ENCODE measurements around the gene ACOT2.
"Not testable (repeated sequence)": the region's sequence is repeated elsewhere in the genome, so short reads cannot be mapped to it uniquely, and the experiment has no call there.

ACOT2 gene

DNA sequence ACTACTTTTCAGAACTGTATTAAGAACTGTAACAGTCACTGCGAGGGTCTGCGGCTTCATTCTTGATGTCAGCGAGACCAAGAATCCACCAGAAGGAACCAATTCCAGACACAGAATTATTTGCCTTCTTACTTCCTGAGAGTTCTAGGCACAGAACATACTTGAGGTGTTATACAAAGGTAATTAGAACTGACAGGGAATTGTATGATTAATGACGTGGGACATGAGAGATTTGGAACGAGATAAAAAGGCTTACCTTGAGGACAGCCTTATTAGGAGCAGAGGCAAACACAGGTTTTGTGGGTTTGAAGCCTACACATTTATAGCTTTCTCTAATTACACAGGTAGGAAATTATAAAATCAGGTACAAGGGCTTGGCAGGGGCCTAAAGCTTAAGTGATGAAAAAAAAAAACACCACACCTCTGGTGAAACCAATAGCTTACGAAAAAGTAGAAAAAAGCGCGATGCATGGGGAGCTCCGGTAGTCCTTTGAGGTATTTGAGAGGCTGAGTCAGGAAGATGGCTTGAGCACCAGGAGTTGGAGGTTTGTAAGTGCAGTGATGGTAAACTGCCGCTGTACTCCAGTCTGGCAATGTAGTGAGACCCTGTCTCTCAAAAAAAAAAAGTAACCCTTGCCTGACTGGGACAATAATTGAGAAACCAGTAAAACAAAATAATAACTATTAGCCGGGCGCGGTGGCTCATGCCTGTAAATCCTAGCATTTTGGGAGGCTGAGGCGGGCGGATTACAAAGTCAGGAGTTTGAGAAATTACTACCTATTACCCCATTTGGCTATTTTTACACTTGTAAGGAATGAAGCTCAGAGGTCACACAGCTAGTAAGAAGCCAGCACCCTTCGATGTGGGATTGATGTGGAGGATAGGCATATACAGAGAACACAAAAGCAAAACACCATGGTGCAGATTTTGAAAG lies 795 bp upstream of the ACOT2 start:
- no peak for DNase-seq

DNA sequence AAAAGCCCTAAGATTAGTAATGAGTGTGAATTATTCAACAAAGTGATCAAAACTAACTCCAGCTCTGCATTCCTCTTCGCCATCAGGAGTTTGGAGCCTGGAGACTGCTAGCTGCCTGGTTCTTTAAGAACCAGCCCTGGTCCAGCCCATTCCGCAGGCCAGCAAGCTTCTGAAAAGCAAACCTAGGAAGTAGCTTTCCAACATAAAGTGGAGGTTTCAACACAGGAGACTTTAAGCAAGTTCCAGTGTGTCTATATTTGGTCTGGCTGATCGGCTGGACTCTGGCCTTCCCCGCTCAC lies 178 bp upstream of the ACOT2 start:
- not testable (repeated sequence) for DNase-seq

DNA sequence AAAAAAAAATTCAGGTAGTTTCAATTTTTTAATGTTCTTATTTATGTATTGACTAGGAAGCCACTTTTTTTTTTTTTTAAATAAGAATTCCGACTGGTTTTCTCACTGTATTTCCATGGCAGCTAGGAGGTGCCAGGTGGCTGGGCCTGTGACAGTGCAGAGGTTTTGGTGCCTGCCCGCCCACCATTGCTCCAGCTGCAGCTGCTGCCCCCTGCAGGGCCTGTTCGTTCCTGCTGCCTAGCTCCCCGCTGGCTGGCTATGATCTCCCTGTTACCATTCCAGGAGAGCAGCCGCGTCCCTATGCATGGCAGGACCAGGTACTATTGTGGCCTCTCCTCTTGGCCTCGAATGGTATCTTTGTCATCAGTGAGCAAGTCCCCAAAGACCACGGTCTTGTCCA lies 1.9 kb downstream of the ACOT2 start:
- peak; percentile 58 for DNase-seq

DNA sequence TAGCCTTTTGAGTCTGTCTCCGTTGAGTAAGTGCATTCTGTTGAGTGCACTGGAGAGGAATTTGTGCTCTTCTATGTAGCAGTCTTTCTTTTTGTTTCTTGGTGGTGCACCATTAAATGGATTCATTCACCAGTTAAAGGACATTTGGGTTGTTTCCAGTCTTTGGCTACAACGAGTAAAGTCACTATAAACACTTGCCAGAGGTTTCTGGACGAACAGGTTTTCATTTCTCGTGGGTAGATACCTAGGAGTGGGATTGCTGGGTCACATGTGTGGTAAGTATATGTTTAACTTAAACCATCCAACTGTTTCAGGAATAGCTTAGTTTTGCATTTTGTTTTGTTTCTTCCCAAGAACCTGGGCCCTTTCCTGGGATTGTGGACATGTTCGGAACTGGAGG lies 4.0 kb downstream of the ACOT2 start:
- not testable (repeated sequence) for DNase-seq

DNA sequence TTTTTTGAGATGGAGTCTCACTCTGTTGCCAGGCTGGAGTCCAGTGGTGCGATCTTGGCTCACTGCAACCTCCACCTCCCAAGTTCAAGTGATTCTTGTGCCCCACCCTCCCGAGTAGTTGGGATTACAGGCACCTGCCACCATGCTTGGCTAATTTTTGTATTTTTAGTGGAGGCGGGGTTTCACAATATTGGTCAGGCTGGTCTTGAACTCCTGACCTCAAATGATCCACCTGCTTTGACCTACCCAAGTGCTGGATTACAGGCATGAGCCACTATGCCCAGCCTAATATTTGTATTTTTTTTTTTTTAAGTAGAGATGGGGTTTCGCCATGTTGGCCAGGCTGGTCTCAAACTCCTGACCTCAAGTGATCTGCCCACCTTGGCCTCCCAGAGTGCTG lies 4.7 kb downstream of the ACOT2 start:
- not testable (repeated sequence) for DNase-seq

DNA sequence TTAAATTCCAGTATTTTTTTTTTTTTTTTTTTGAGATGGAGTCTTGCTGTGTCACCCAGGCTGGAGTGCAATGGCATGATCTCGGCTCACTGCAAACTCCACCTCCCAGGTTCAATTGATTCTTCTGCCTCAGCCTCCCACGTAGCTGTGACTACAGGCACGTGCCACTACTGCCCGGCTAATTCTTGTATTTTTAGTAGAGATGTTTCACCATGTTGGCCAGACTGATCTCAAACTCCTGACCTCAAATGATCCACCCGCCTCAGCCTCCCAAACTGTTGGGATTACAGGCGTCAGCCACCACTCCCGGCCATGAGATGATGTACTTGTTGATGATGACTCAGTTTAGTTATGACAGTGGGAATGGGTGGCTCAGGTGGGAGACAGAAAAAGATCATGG lies 5.2 kb downstream of the ACOT2 start:
- not testable (repeated sequence) for DNase-seq

DNA sequence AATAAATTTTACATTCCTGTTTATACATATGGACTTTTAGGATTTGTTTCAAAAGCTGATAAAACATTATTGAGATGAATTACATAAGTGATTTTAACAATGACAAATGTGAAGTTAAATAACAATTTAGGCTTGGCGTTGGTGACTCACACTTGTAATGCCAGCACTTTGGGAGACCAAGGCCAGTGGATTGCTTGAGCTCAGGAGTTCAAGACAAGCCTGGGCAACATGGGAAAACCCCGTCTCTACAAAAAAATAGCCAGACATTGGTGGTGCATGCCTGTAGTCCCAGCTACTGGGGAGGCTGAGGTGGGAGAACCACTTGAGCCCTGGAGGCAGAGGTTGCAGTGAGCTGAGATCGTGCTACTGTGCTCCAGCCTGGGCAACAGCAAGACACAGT lies 7.4 kb downstream of the ACOT2 start:
- no peak for DNase-seq

DNA sequence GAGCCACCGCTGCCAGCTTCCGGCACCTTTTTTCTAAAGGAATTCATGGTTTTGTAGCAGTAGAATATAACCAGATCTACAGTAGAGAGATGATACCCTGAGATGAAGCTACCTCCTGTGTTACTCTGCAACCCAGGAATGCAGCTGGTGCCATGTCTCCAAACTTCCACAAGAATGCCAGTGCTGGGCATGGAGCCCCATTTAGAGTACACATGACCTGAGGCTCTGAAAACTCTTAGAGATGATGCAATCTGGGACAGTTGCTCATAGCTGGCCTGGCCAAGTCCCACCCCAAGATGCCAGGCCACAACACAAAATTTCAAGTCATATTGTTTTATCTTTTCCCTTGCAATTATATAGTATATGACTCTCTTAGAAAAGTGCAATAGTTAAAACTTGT lies 8.2 kb downstream of the ACOT2 start:
- not testable (repeated sequence) for DNase-seq

DNA sequence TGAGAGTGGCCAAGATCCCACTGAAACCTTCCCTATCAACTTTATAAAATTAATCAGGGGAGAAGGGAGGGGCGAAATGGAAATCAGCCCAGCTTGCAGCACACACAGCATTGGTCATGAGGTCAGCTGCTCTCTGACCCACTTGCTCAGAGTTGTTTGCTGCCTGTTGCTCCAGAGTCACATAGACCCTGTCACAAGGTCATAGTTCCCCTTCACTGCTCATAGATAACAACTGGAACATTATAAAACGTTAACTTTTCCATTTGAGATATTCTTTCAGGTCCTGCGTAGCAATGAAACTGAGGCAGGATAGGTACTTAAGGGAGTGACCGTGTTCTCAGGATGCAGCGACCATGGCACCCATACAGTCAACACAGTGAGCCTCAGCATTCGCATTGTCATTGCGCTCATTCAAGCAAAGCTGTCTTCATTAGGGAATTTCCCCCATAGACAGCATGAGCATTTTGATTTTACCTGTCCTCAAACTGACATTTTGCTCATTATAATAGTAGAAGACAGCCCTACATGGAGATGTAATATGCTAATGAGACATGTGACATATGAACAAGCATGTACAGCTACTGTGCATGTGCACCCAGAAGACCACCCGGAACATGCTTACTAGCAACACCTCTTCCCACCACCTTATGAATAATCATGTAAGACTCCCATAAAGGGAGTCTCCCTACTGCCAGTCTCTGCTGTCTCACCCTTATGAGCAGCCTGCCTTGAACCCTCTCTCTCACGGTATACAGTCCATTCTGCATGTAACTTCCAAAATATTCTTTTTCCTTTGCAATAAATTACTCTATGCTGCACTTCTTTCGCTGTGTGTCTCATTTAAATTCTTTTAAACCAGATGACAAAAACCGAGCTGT lies 13.3 kb downstream of the ACOT2 start:
- not testable (repeated sequence) for DNase-seq

DNA sequence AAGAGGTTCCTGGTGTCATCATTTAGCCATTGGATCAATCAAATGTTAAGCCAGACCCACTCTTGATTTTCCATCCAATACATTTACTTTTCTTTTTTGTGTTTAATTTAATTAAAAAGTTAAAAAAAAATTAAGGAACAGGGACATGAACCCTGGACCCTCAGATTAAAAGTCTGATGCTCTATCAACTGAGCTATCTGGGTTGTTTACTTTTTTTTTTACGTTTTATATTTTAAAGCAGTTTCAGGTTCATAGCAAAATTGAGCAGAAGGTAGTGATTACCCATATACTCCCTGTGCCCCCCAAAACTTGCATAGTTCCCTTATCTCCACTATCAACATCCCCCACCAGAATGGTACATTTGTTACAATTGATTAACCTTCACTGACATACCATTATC lies 19.7 kb downstream of the ACOT2 start:
- no peak for DNase-seq

DNA sequence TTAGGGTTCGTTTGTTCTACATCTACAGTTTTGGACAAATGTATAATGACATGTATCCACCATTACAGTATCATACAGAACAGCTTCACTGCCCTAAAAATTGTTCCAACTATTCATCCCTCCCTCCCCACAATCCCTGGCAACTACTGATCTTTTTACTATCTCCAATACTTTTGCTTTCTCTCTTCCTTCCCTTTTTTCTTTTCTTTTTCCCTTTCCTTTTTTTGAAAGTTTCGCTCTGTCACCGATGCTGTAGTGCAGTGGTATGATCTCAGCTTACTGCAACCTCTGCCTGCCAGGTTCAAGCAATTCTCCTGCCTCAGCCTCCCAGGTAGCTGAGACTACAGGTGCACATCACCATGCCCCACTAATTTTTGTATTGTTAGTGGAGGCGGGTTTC lies 20.1 kb downstream of the ACOT2 start:
- DNase-seq = no peak

DNA sequence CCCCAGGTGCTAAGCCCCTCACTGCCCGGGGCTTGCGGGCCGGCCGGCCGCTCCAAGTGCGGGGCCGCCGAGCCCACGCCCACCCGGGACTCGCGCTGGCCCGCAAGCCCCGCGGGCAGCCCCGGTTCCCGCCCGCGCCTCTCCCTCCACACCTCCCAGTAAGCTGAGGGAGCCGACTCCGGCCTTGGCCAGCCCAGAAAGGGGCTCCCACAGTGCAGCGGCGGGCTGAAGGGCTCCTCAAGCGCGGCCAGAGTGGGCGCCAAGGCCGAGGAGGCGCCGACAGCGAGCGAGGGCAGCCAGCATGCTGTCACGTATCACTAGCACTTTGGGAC lies 21.6 kb downstream of the ACOT2 start:
- DNase-seq = not testable (repeated sequence)

DNA sequence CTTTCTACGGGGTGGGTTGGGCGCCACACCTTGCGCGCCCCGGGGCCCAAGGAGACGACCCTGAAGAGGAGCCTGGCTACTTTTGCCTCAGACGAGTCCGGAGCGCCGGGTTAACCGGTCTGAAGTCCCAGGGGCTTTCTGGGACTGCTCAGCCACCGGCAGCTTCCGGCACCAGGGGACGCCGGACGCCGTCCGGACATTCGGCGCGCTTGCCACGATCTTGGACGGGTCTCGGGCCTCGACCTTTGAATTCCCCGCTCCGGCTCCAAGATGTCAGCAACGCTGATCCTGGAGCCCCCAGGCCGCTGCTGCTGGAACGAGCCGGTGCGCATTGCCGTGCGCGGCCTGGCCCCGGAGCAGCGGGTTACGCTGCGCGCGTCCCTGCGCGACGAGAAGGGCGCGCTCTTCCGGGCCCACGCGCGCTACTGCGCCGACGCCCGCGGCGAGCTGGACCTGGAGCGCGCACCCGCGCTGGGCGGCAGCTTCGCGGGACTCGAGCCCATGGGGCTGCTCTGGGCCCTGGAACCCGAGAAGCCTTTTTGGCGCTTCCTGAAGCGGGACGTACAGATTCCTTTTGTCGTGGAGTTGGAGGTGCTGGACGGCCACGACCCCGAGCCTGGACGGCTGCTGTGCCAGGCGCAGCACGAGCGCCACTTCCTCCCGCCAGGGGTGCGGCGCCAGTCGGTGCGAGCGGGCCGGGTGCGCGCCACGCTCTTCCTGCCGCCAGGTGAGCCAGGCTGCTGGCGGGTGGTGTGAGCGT lies 22.9 kb downstream of the ACOT2 start, which contains the start of gene ACOT4:
Gene ACOT4, plus strand, starts transcription at position 184 of the 760 bp plus-strand sequence. Its CDS starts 87 bp downstream, at position 271.
- peak; percentile 84 for DNase-seq

DNA sequence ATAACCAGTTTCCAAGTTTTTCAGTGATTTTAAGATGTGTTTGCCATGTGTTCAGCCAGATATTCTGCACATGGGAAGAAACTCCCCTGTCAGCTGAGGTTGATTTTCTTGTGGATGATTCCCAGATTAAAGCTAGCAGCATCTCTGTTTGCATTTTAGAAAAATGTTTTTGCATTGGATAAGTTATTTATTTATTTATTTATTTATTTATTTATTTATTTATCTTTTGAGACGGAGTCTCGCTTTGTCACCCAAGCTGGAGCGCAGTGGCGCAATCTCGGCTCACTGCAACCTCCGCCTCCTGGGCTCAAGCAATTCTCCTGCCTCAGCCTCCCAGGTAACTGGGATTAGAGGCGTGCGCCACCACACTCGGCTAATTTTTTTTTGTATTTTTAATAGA lies 25.5 kb downstream of the ACOT2 start:
- DNase-seq = no peak

DNA sequence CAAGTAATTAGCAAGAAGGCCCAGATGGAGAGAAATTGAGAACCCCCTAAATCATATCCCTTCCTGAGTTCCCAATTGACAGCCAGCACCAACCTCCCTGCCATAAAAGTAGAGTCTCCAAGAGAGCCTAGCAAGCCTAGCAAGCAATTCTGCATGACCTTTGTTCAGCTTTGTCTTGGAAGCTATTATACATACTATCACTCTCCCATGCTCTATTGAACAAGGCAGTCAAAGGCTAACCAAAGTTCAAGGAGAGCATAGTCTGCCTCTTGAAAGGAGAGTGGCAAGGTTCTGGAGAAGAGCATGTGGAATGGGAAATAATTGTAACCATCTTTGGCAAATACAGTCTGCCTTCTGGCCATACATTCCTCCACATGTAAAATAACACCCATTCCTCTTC lies 30.5 kb downstream of the ACOT2 start:
- DNase-seq = no peak

DNA sequence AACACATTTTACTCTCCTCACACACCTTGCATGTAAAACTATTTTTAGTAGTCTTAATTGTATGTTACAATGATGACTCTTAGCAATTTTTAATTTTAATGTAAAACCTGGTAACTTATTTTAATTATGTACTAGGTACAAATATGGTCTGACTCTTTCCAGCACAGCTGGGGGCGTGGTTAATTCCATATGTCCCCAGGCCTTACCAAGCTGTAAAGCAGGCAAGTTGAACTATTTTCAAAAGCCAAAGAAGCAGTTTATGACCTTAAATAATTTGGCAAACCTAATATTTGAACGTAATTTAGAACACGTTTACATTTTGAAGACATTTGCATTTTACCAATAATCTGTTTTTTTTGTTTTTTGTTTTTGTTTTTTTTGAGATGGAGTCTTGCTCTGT lies 34.0 kb downstream of the ACOT2 start:
- no peak for DNase-seq

DNA sequence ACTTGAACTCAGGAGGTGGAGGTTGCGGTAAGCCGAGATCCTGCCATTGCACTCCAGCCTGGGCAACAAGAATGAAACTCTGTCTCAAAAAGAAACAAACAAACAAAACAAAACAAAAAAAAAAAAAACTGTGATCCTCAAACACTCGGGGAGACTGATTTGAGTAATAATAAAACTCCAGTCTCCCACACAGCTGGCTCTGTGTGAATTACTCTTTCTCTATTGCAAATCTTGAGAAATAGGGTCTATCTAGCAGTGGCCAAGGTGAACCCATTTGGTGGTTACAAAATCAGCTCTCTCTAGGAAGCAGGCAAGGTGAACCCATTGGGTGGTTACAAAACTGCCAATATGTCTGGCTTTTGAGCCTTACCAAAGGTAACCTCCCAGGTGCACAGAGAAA lies 37.3 kb downstream of the ACOT2 start:
- DNase-seq = no peak

DNA sequence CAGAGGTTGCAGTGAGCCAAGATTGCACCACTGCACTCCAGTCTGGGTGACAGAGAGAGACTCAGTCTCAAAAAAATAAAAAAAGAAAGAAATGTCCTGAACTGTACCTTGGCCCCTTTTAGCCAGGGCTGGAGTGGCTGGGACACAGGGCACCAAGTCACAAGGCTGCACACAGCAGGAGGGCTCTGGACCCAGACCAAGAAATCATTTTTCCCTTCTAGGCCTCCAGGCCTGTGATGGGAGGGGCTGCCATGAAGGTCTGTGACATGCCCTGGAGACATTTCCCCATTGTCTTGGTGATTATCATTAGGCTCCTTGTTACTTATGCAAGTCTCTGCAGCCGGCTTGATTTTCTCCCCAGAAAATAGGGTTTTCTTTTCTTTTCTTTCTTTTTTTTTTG lies 38.2 kb downstream of the ACOT2 start:
- no peak for DNase-seq

DNA sequence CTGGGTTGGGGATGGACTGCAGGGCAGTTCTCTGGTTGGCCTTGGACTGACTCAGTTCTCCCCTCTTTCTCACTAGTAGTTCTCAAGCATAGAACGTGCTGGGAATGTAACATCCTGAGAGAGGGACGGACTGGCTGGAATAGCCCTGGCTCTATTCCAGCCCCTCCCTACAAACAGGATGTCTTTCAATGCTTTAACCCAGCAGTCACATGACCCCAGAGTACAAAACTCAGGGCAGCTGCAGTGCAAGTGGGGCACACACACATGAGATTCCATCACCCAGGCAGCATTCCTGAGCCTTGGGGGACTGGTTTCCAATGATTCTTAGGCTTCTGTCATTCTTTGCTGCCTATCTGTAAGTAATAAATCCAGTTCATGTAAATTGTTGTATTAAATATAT lies 41.7 kb downstream of the ACOT2 start:
- no peak for DNase-seq

DNA sequence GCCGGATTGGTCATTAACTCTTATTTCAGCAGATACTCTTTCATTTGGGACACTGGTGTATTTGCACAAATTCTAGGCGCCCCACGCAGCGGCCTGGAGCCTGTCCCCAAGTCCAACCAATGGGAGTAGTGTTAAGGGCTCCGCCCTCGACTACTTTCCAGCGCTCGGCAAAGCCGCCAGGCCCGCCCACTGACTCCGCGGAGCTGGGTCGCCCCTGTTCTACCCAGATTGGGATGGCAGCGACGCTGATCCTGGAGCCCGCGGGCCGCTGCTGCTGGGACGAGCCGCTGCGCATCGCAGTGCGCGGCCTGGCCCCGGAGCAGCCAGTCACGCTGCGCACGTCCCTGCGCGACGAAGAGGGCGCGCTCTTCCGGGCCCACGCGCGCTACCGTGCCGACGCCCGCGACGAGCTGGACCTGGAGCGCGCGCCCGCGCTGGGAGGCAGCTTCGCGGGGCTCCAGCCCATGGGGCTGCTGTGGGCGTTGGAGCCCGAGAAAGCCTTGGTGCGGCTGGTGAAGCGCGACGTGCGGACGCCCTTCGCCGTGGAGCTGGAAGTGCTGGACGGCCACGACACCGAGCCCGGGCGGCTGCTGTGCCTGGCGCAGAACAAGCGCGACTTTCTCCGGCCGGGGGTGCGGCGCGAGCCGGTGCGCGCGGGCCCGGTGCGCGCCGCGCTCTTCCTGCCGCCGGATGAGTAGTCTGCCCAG lies 43.5 kb downstream of the ACOT2 start, which contains the start of gene ACOT6:
Gene ACOT6, plus strand, starts transcription at position 179 of the 707 bp plus-strand sequence. Its CDS starts 55 bp downstream, at position 234.
- DNase-seq = peak; percentile 93

DNA sequence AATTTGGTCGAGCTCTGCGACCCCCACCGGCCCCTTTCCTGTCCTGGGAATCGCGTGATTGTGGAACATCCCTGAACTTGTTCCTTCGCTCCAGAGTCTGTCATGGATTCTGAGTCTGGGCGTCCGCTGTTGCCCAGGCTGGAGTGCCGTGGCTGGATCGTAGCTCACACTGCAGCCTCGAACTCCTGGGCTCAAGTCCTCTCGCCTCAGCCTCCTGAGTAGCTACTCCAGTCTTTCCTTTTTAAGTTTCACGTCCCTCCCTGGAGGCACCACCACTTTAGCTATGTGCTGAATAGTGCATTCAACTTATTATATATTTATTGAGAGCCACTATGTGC lies 44.0 kb downstream of the ACOT2 start:
- DNase-seq = no peak

DNA sequence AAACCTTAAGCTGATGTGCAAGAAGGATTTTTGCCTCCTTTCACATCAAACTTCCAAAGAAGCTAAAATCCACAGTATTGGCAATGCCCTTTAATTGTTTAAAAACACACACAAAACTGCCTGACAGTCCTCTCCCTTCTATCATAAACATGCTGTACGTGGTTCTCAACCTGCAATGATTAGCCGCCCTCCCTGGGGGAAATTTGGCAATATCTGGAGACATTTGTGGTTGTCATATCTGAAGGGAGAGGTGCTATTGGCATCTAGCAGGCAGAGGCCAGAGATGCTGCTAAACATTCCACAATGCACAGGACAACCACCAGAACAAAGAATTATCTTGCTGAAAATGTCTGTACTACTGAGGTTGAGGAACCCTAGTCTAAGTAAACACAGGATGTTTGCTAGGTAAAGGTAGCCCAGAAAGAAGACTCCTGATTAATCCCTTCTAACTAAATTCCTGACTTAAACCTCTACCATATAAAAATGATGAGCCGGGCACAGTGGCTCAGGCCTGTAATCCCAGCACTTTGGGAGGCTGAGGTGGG lies 44.5 kb downstream of the ACOT2 start:
- DNase-seq = peak; percentile 10

Measured in retina (tissue), 1 donor.